ENCODE data around the gene ANKRD29. TPM values are rescaled to one million over a fixed set of nuclear protein-coding genes. Genes with fewer than 3 reads are reported as not detected.
"Not testable (repeated sequence)": the region's sequence is repeated elsewhere in the genome, so short reads cannot be mapped to it uniquely, and the experiment has no call there.

ANKRD29 gene
- total and polyA plus RNA-seq, 7 experiments from 2014 or later, result 0.11 to 0.58 (median 0.18) TPM; not detected in 2

DNA sequence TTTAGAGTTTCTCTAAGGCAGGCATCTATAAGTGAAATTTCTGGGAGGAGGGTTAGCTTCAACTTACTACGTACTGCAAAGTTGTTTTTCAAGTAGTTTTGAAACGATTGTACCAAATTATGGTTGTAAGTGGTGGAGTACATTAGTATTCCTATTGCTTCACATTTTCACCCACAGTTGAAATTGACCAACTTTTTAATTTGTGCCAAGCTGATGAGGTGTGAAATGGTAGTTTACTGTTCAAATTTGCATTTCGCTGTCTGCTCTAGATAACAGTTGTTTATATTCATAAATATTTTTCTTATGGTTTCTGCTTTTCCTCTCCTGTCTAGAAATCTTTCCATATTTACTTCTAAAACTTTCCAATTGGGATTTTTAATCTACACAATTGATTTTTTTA lies 95.0 kb downstream of the ANKRD29 start:
- ChIA-PET CTCF (no interaction called here), POLR2A (no interaction called here)
- H3K4me3 Mint-ChIP-seq, result no peak overlapping the region
- peaks cover 0 to 32% of the 10 kb centered on the region in 2 donors for H3K4me1 ChIP-seq (ENCODE audit: control insufficient read depth in 2 of 2, insufficient read depth in 2 of 2, low read length in 2 of 2)
- peaks cover 0 to 1% (median 0%) of the 10 kb centered on the region in 11 donors for H3K9me3 Mint-ChIP-seq
- DNase-seq (no peak), ATAC-seq (no peak)
- H3K27me3 ChIP-seq (ENCODE audit: control insufficient read depth in 2 of 2, insufficient read depth in 2 of 2, low read length in 2 of 2), result no peaks in the 10 kb centered on the region
- intact Hi-C loops (cut with micrococcal nuclease), result no loop called here
- H3K27ac ChIP-seq (ENCODE audit: low read depth, low read length), result no peak overlapping the region
- H3K36me3 ChIP-seq (ENCODE audit: control insufficient read depth in 2 of 3, insufficient read depth in 3 of 3, low read length in 3 of 3), result peaks cover 0 to 49% (median 18%) of the 10 kb centered on the region in 3 experiments
- no peak overlapping the region for H3K4me3 ChIP-seq (ENCODE audit: low read length)
- H3K27me3 Mint-ChIP-seq, result no peaks in the 10 kb centered on the region
- peak overlapping the region in 1 of 9 donors; percentile 16 for H3K27ac Mint-ChIP-seq
- H3K4me1 Mint-ChIP-seq, result peaks cover 0 to 25% (median 7%) of the 10 kb centered on the region in 7 donors
- H3K9me3 ChIP-seq (ENCODE audit: control insufficient read depth in 2 of 3, low read length in 3 of 3), result no peaks in the 10 kb centered on the region
- peaks cover 24 to 68% (median 34%) of the 10 kb centered on the region in 5 donors for H3K36me3 Mint-ChIP-seq

DNA sequence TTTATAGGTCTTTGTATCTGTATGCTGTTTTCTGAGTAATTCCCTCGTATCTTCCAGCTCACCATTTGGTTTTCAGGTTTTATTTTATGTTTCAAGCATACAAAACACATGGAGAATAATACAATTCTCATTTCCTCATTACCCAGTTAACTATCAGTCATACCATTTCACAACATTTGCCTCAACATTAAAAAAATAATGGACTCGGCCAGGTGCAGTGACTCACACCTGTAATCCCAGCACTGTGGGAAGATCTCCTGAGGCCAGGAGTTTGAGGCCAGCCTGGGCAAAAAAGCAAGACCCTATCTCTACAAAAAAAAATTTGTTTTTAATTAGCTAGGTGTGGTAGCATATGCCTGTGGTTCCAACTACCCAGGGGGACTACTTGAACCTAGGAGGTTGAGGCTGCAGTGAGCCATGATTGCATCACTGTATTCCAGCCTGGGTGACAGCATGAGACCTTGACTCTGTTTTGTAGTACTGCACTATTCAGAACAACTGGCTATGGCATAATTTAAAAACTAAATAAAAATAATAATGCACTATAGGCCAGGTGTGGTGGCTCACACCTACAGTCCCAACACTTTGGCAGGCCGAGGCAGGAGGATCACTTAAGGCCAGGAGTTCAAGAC lies 96.7 kb downstream of the ANKRD29 start:
- H3K4me3 ChIP-seq (ENCODE audit: low read length), result no peak overlapping the region
- no peak for ATAC-seq
- Mint-ChIP-seq H3K4me1 (peaks cover 0 to 18% (median 0%) of the 10 kb centered on the region in 7 donors), H3K27me3 (no peaks in the 10 kb centered on the region), H3K27ac (peak overlapping the region in 1 of 9 donors; percentile 2), H3K9me3 (peaks cover 0 to 1% (median 0%) of the 10 kb centered on the region in 11 donors), H3K4me3 (no peak overlapping the region), H3K36me3 (peaks cover 27 to 73% (median 42%) of the 10 kb centered on the region in 5 donors)
- H3K27ac ChIP-seq (ENCODE audit: low read depth, low read length), result no peak overlapping the region
- H3K4me1 ChIP-seq (ENCODE audit: control insufficient read depth in 2 of 2, insufficient read depth in 2 of 2, low read length in 2 of 2), result peaks cover 0 to 19% of the 10 kb centered on the region in 2 donors
- peaks cover 0 to 51% (median 18%) of the 10 kb centered on the region in 3 experiments for H3K36me3 ChIP-seq (ENCODE audit: control insufficient read depth in 2 of 3, insufficient read depth in 3 of 3, low read length in 3 of 3)
- no peaks in the 10 kb centered on the region for H3K9me3 ChIP-seq (ENCODE audit: control insufficient read depth in 2 of 3, low read length in 3 of 3)
- H3K27me3 ChIP-seq (ENCODE audit: control insufficient read depth in 2 of 2, insufficient read depth in 2 of 2, low read length in 2 of 2), result no peaks in the 10 kb centered on the region
- no peak for DNase-seq
- intact Hi-C loops (cut with micrococcal nuclease), result no loop called here
- ChIA-PET CTCF (no interaction called here), POLR2A (interaction anchor here (0.7 kb wide), 1 partner anchor 25 kb away, joined by 3 read pairs; no protein-coding TSS in a partner anchor)

DNA sequence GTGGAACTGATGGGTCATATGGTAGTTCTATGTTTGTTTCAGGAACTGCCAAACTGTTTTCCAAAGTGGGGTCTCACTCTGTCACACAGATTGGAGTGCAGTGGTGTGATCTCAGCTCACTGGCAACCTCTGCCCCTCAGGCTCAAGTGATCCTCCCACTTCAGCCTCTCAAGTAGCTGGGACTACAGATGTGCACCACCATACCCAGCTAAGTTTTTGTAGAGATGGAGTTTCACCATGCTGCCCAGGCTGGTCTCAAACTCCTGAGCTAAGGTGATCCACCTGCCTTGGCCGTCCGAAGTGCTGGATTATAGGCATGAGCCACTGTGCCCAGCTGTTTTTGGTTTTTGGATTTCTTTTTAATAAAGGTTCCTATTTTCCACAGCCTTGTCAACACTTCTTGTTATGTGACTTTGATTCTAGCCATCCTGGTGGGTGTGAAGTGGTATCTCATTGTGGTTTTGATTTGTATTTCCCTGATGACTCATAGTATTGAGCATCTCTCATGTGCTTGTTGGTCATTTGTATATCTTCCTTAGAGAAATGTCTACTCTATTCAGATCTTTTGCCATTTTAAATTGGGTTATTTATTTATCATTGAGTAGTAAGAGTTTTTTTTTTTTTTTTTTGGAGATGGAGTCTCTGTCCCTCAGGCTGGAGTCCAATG lies 99.2 kb downstream of the ANKRD29 start:
- peaks cover 0 to 56% (median 13%) of the 10 kb centered on the region in 3 experiments for H3K36me3 ChIP-seq (ENCODE audit: control insufficient read depth in 2 of 3, insufficient read depth in 3 of 3, low read length in 3 of 3)

DNA sequence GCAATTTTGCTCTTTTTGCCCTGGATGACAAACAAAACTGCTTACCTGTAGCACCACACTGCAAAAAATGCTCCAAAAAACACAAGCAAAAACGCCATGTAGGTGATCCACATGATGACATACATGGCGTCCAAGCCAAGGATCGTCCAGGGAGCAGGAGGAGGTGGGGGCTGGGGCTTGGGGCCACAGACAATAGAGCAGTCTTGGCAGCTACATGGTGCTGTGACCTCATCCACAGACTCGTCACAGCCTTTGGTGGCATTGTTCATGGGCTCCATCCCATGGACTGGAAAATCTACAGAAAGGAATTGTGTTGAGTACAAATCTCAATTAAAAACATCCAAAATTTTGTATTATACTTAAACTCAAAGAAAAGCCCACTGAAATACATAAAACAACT lies 102.5 kb downstream of the ANKRD29 start:
- DNase-seq (no peak), ATAC-seq (no peak)
- Mint-ChIP-seq H3K36me3 (peaks cover 9 to 65% (median 40%) of the 10 kb centered on the region in 5 donors), H3K4me3 (no peak overlapping the region), H3K9me3 (no peaks in the 10 kb centered on the region), H3K4me1 (peaks cover 0 to 8% (median 0%) of the 10 kb centered on the region in 7 donors), H3K27me3 (no peaks in the 10 kb centered on the region), H3K27ac (no peak overlapping the region)
- Histone ChIP-seq H3K4me3 (ENCODE audit: low read length) (no peak overlapping the region), H3K9me3 (ENCODE audit: control insufficient read depth in 2 of 3, low read length in 3 of 3) (no peaks in the 10 kb centered on the region), H3K4me1 (ENCODE audit: control insufficient read depth in 2 of 2, insufficient read depth in 2 of 2, low read length in 2 of 2) (peaks cover 0 to 5% of the 10 kb centered on the region in 2 donors), H3K36me3 (ENCODE audit: control insufficient read depth in 2 of 3, insufficient read depth in 3 of 3, low read length in 3 of 3) (peaks cover 11 to 65% (median 22%) of the 10 kb centered on the region in 3 experiments), H3K27me3 (ENCODE audit: control insufficient read depth in 2 of 2, insufficient read depth in 2 of 2, low read length in 2 of 2) (no peaks in the 10 kb centered on the region), H3K27ac (ENCODE audit: low read depth, low read length) (no peak overlapping the region)
- ChIA-PET CTCF (interaction anchor here (0.6 to 0.9 kb wide), 2 partner anchors 31 to 43 kb away, joined by 3 to 4 read pairs; no protein-coding TSS in a partner anchor), POLR2A (no interaction called here)
- intact Hi-C loops (cut with micrococcal nuclease), result no loop called here

More for the DNA sequence above, 99.2 kb downstream of the ANKRD29 start:
- no peaks in the 10 kb centered on the region for H3K27me3 Mint-ChIP-seq
- H3K4me1 Mint-ChIP-seq, result peaks cover 0 to 6% (median 0%) of the 10 kb centered on the region in 7 donors
- H3K4me1 ChIP-seq (ENCODE audit: control insufficient read depth in 2 of 2, insufficient read depth in 2 of 2, low read length in 2 of 2), result peaks cover 0 to 5% of the 10 kb centered on the region in 2 donors
- no peaks in the 10 kb centered on the region for H3K27me3 ChIP-seq (ENCODE audit: control insufficient read depth in 2 of 2, insufficient read depth in 2 of 2, low read length in 2 of 2)
- H3K27ac Mint-ChIP-seq, result no peak overlapping the region
- no peaks in the 10 kb centered on the region for H3K9me3 ChIP-seq (ENCODE audit: control insufficient read depth in 2 of 3, low read length in 3 of 3)
- no peak overlapping the region for H3K4me3 Mint-ChIP-seq
- no peak overlapping the region for H3K27ac ChIP-seq (ENCODE audit: low read depth, low read length)
- POLR2A ChIA-PET, result no interaction called here
- CTCF ChIA-PET, result no interaction called here
- intact Hi-C loops (cut with micrococcal nuclease), result no loop called here
- no peak overlapping the region for H3K4me3 ChIP-seq (ENCODE audit: low read length)
- no peak for DNase-seq
- H3K9me3 Mint-ChIP-seq, result peaks cover 0 to 1% (median 0%) of the 10 kb centered on the region in 11 donors
- peak; percentile 71 for ATAC-seq
- H3K36me3 Mint-ChIP-seq, result peaks cover 28 to 65% (median 36%) of the 10 kb centered on the region in 5 donors

- POLR2A ChIA-PET; DNase-seq; ATAC-seq; H3K9me3 ChIP-seq (ENCODE audit: control insufficient read depth in 2 of 3, low read length in 3 of 3); H3K4me3 Mint-ChIP-seq; intact Hi-C loops (cut with micrococcal nuclease); H3K4me1 Mint-ChIP-seq; H3K27ac ChIP-seq (ENCODE audit: low read depth, low read length); H3K4me1 ChIP-seq (ENCODE audit: control insufficient read depth in 2 of 2, insufficient read depth in 2 of 2, low read length in 2 of 2); H3K27ac Mint-ChIP-seq; H3K4me3 ChIP-seq (ENCODE audit: low read length); H3K9me3 Mint-ChIP-seq; H3K27me3 ChIP-seq (ENCODE audit: control insufficient read depth in 2 of 2, insufficient read depth in 2 of 2, low read length in 2 of 2); H3K27me3 Mint-ChIP-seq: not testable (repeated sequence)
- peaks cover 9 to 69% (median 48%) of the 10 kb centered on the region in 5 donors for H3K36me3 Mint-ChIP-seq
- peaks cover 11 to 77% (median 41%) of the 10 kb centered on the region in 3 experiments for H3K36me3 ChIP-seq (ENCODE audit: control insufficient read depth in 2 of 3, insufficient read depth in 3 of 3, low read length in 3 of 3)
- CTCF ChIA-PET, result interaction anchor here (1.0 kb wide), 1 partner anchor 31 kb away, joined by 3 read pairs; no protein-coding TSS in a partner anchor
Measured at GRCh38 chr18:23557511-23557910, 105.2 kb downstream of the ANKRD29 start.

- Mint-ChIP-seq H3K4me3 (no peak overlapping the region), H3K27me3 (no peaks in the 10 kb centered on the region), H3K27ac (no peak overlapping the region), H3K36me3 (peaks cover 16 to 73% (median 51%) of the 10 kb centered on the region in 5 donors), H3K9me3 (no peaks in the 10 kb centered on the region), H3K4me1 (peaks cover 0 to 9% (median 0%) of the 10 kb centered on the region in 7 donors)
- intact Hi-C loops (cut with micrococcal nuclease), result no loop called here
- Histone ChIP-seq H3K36me3 (ENCODE audit: control insufficient read depth in 2 of 3, insufficient read depth in 3 of 3, low read length in 3 of 3) (peaks cover 11 to 85% (median 41%) of the 10 kb centered on the region in 3 experiments), H3K27me3 (ENCODE audit: control insufficient read depth in 2 of 2, insufficient read depth in 2 of 2, low read length in 2 of 2) (no peaks in the 10 kb centered on the region), H3K4me1 (ENCODE audit: control insufficient read depth in 2 of 2, insufficient read depth in 2 of 2, low read length in 2 of 2) (no peaks in the 10 kb centered on the region), H3K4me3 (ENCODE audit: low read length) (no peak overlapping the region), H3K27ac (ENCODE audit: low read depth, low read length) (no peak overlapping the region), H3K9me3 (ENCODE audit: control insufficient read depth in 2 of 3, low read length in 3 of 3) (no peaks in the 10 kb centered on the region)
- ChIA-PET CTCF (interaction anchor here (0.6 kb wide), 1 partner anchor 425 kb away, joined by 3 read pairs; no protein-coding TSS in a partner anchor), POLR2A (interaction anchor here (0.5 kb wide), 1 partner anchor 31 kb away, joined by 4 read pairs; no protein-coding TSS in a partner anchor)
- ATAC-seq, result no peak
- no peak for DNase-seq
Measured at GRCh38 chr18:23556145-23556780, 106.4 kb downstream of the ANKRD29 start.

All from naive thymus-derived CD4-positive, alpha-beta T cell (primary cell).